Activated T-cell treated with anti-CD3 and anti-CD28 coated beads, Interleukin-2, amount 50 U/mL, for 4 hours (primary cell): ENCODE data around the gene SLC22A24. TPM values are rescaled to one million over a fixed set of nuclear protein-coding genes. Genes with fewer than 3 reads are reported as not detected.

ENCODE experiments used
- total RNA-seq, 3 donors: library from RNA; stranded (reverse); gene quantifications; one replicate each; pipeline ENCODE4 v1.2.1, GENCODE V29; 2021

SLC22A24 gene
- total RNA-seq, 3 donors from 2014 or later = not detected

Other genes starting within 250 kb of the SLC22A24 start
- not detected for gene CHRM1, start 222.9 kb downstream of the SLC22A24 start, total RNA-seq
- gene SLC22A6, start 159.3 kb downstream of the SLC22A24 start, total RNA-seq = not detected
- not detected for gene SLC22A8, start 128.4 kb downstream of the SLC22A24 start, total RNA-seq
- not detected for gene SLC22A25, start 99.4 kb upstream of the SLC22A24 start, total RNA-seq
- gene SLC22A9, start 225.6 kb upstream of the SLC22A24 start, total RNA-seq = not detected